H1 (cell line): Measurements from ENCODE around the gene LMOD2.

ENCODE experiments used
- CEBPB ChIP-seq: IDR thresholded peaks from 2 replicates; pipeline ENCODE4 v1.6.1; 2012; ENCODE audit warnings: low read depth, low read length
- EGR1 ChIP-seq: IDR thresholded peaks from 2 replicates; pipeline ENCODE4 v1.6.1; 2011; ENCODE audit warnings: low read depth, low read length, borderline replicate concordance
- EP300 ChIP-seq, 2 experiments: IDR thresholded peaks; 1 replicate in 1 of 2; 2 replicates in 1 of 2; pipeline ENCODE4 v1.6.1; 2011 to 2012; ENCODE audit warnings: low read depth in 2 of 2, low read length in 2 of 2, mild to moderate bottlenecking in 2 of 2, borderline replicate concordance in 1 of 2, inconsistent platforms in 1 of 2, moderate library complexity in 1 of 2
- FOSL1 ChIP-seq: IDR thresholded peaks from 2 replicates; pipeline ENCODE4 v1.6.1; 2011; ENCODE audit warnings: mild to moderate bottlenecking, low read depth, low read length, moderate library complexity; ENCODE audit not compliant: insufficient read depth
- GABPA ChIP-seq: IDR thresholded peaks from 2 replicates; pipeline ENCODE4 v1.6.1; 2011; ENCODE audit warnings: mild to moderate bottlenecking, low read length, moderate library complexity, borderline replicate concordance; ENCODE audit not compliant: insufficient read depth
- JUND ChIP-seq: IDR thresholded peaks from 2 replicates; pipeline ENCODE4 v1.6.1; 2011; ENCODE audit warnings: mild to moderate bottlenecking, improper control_type of control experiment, low read length
- KDM5A ChIP-seq: fragments of 200-600 bp; IDR thresholded peaks from 2 replicates; pipeline ENCODE4 v1.7.1; 2012; ENCODE audit warnings: mild to moderate bottlenecking, low read length, inconsistent platforms, mixed read lengths
- MAFK ChIP-seq: IDR thresholded peaks from 2 replicates; pipeline ENCODE4 v1.6.1; 2012; ENCODE audit warnings: low read depth, mild to moderate bottlenecking, improper control_type of control experiment, low read length
- POLR2A ChIP-seq, 2 experiments: IDR thresholded peaks; 1 replicate in 1 of 2; 2 replicates in 1 of 2; pipeline ENCODE4 v1.6.1; 2011; ENCODE audit warnings: low read depth in 2 of 2, low read length in 2 of 2, mild to moderate bottlenecking in 2 of 2; ENCODE audit errors: control extremely low read depth in 1 of 2
- SP2 ChIP-seq: IDR thresholded peaks from 2 replicates; pipeline ENCODE4 v1.6.1; 2012; ENCODE audit warnings: mild to moderate bottlenecking, low read length, inconsistent platforms
- SRF ChIP-seq: IDR thresholded peaks from 2 replicates; pipeline ENCODE4 v1.6.1; 2011; ENCODE audit warnings: mild to moderate bottlenecking, low read depth, low read length, moderate library complexity
- TF ChIP-seq, protein P1 (sequence below): IDR thresholded peaks from 2 replicates; pipeline ENCODE4 v1.6.1; 2012; ENCODE audit warnings: inconsistent platforms
- TF ChIP-seq, protein P2 (sequence below): fragments of 300-600 bp; sonication (generic); IDR thresholded peaks from 2 replicates; pipeline ENCODE4 v1.7.1; 2012; ENCODE audit warnings: low read length, moderate library complexity, mild to moderate bottlenecking, inconsistent platforms; ENCODE audit not compliant: insufficient replicate concordance
- TF ChIP-seq, protein P3 (sequence below), 3 experiments: IDR thresholded peaks; 1 replicate in 2 of 3; 2 replicates in 1 of 3; pipeline versions ENCODE4 v1.5.1 to v1.6.1; 2011; ENCODE audit warnings: low read length in 3 of 3, mild to moderate bottlenecking in 3 of 3, inconsistent platforms in 2 of 3, low read depth in 1 of 3, moderate library complexity in 1 of 3; ENCODE audit not compliant: insufficient read depth in 1 of 3; ENCODE audit errors: control extremely low read depth in 1 of 3

DNA sequence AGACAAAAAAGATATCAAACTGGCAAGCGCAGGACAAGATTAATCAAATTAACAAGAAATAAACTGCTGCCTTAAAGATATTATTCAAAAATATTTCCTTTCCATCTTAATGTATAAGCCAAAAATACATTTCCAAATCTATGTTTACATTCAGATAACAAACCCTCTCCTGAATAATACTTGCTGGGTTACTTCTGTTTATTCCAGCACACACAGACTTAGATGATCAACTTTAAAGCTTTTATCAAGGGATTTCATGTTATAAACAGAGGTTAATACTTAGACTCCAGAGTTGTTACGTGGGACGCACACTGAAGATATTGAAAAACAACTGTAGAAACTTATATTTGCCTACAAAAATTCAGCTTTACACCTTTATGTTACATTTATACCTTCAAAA lies 33.6 kb downstream of the LMOD2 start:
- TF ChIP-seq, protein P1, sequence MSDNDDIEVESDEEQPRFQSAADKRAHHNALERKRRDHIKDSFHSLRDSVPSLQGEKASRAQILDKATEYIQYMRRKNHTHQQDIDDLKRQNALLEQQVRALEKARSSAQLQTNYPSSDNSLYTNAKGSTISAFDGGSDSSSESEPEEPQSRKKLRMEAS = no peak
- TF ChIP-seq EGR1 (no peak), FOSL1 (no peak), CEBPB (no peak), KDM5A (no peak), POLR2A (IDR thresholded peaks at IDR 0.05; ENCODE audit: control extremely low read depth in 1 of 2, low read depth in 2 of 2, low read length in 2 of 2) (no peak), JUND (no peak), MAFK (no peak), SP2 (no peak), EP300 (IDR thresholded peaks at IDR 0.05; ENCODE audit: borderline replicate concordance in 1 of 2, low read depth in 2 of 2, low read length in 2 of 2) (no peak), SRF (no peak), GABPA (no peak)
- TF ChIP-seq, protein P2, sequence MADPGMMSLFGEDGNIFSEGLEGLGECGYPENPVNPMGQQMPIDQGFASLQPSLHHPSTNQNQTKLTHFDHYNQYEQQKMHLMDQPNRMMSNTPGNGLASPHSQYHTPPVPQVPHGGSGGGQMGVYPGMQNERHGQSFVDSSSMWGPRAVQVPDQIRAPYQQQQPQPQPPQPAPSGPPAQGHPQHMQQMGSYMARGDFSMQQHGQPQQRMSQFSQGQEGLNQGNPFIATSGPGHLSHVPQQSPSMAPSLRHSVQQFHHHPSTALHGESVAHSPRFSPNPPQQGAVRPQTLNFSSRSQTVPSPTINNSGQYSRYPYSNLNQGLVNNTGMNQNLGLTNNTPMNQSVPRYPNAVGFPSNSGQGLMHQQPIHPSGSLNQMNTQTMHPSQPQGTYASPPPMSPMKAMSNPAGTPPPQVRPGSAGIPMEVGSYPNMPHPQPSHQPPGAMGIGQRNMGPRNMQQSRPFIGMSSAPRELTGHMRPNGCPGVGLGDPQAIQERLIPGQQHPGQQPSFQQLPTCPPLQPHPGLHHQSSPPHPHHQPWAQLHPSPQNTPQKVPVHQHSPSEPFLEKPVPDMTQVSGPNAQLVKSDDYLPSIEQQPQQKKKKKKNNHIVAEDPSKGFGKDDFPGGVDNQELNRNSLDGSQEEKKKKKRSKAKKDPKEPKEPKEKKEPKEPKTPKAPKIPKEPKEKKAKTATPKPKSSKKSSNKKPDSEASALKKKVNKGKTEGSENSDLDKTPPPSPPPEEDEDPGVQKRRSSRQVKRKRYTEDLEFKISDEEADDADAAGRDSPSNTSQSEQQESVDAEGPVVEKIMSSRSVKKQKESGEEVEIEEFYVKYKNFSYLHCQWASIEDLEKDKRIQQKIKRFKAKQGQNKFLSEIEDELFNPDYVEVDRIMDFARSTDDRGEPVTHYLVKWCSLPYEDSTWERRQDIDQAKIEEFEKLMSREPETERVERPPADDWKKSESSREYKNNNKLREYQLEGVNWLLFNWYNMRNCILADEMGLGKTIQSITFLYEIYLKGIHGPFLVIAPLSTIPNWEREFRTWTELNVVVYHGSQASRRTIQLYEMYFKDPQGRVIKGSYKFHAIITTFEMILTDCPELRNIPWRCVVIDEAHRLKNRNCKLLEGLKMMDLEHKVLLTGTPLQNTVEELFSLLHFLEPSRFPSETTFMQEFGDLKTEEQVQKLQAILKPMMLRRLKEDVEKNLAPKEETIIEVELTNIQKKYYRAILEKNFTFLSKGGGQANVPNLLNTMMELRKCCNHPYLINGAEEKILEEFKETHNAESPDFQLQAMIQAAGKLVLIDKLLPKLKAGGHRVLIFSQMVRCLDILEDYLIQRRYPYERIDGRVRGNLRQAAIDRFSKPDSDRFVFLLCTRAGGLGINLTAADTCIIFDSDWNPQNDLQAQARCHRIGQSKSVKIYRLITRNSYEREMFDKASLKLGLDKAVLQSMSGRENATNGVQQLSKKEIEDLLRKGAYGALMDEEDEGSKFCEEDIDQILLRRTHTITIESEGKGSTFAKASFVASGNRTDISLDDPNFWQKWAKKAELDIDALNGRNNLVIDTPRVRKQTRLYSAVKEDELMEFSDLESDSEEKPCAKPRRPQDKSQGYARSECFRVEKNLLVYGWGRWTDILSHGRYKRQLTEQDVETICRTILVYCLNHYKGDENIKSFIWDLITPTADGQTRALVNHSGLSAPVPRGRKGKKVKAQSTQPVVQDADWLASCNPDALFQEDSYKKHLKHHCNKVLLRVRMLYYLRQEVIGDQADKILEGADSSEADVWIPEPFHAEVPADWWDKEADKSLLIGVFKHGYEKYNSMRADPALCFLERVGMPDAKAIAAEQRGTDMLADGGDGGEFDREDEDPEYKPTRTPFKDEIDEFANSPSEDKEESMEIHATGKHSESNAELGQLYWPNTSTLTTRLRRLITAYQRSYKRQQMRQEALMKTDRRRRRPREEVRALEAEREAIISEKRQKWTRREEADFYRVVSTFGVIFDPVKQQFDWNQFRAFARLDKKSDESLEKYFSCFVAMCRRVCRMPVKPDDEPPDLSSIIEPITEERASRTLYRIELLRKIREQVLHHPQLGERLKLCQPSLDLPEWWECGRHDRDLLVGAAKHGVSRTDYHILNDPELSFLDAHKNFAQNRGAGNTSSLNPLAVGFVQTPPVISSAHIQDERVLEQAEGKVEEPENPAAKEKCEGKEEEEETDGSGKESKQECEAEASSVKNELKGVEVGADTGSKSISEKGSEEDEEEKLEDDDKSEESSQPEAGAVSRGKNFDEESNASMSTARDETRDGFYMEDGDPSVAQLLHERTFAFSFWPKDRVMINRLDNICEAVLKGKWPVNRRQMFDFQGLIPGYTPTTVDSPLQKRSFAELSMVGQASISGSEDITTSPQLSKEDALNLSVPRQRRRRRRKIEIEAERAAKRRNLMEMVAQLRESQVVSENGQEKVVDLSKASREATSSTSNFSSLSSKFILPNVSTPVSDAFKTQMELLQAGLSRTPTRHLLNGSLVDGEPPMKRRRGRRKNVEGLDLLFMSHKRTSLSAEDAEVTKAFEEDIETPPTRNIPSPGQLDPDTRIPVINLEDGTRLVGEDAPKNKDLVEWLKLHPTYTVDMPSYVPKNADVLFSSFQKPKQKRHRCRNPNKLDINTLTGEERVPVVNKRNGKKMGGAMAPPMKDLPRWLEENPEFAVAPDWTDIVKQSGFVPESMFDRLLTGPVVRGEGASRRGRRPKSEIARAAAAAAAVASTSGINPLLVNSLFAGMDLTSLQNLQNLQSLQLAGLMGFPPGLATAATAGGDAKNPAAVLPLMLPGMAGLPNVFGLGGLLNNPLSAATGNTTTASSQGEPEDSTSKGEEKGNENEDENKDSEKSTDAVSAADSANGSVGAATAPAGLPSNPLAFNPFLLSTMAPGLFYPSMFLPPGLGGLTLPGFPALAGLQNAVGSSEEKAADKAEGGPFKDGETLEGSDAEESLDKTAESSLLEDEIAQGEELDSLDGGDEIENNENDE = no peak
- TF ChIP-seq, protein P3, sequence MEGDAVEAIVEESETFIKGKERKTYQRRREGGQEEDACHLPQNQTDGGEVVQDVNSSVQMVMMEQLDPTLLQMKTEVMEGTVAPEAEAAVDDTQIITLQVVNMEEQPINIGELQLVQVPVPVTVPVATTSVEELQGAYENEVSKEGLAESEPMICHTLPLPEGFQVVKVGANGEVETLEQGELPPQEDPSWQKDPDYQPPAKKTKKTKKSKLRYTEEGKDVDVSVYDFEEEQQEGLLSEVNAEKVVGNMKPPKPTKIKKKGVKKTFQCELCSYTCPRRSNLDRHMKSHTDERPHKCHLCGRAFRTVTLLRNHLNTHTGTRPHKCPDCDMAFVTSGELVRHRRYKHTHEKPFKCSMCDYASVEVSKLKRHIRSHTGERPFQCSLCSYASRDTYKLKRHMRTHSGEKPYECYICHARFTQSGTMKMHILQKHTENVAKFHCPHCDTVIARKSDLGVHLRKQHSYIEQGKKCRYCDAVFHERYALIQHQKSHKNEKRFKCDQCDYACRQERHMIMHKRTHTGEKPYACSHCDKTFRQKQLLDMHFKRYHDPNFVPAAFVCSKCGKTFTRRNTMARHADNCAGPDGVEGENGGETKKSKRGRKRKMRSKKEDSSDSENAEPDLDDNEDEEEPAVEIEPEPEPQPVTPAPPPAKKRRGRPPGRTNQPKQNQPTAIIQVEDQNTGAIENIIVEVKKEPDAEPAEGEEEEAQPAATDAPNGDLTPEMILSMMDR (IDR thresholded peaks at IDR 0.05; ENCODE audit: control extremely low read depth in 1 of 3, insufficient read depth in 1 of 3, low read depth in 1 of 3, low read length in 3 of 3) = no peak
